Thyroid gland (tissue), 4 donors: ENCODE results near the gene ARL15.

Experiments
- CTCF ChIP-seq, 6 experiments: fragments of 200-600 bp in 3 of 6; fragments of 450-650 bp in 3 of 6; sonication (generic) in 3 of 6; IDR thresholded peaks; one replicate each; pipeline ENCODE4 v1.5.1; 2016 to 2019; ENCODE audit warnings: antibody characterized with exemption in 6 of 6, mild to moderate bottlenecking in 2 of 6, inconsistent platforms in 1 of 6, moderate library complexity in 1 of 6
- POLR2A ChIP-seq, 2 donors: fragments of 450-650 bp; IDR thresholded peaks; one replicate each; pipeline ENCODE4 v1.6.1; 2017; ENCODE audit warnings: antibody characterized with exemption in 2 of 2, mild to moderate bottlenecking in 2 of 2, moderate library complexity in 1 of 2

DNA sequence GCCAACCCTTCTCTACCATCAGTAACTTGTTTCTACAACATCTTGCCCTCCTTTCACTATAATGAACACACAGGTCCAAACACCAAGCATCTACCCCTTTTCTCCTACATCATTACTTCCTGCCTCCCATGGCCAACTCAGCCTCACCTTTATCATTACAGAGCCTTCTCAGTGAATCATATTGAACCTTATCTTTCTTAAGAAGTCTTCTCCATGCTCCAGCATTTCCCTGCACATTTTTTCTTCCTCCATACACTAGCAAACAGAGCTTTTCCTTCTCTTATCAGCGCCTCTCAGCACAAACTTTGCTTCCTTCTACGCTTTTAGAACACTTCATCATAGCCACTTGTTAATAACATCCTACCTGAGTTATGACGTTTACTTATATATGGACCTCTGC, 148.2 kb downstream of the ARL15 start:
- TF ChIP-seq CTCF (IDR thresholded peaks at IDR 0.05) (no peak), POLR2A (IDR thresholded peaks at IDR 0.05) (no peak)
